ENCODE results near the gene SDSL.

Gene SDSL

DNA sequence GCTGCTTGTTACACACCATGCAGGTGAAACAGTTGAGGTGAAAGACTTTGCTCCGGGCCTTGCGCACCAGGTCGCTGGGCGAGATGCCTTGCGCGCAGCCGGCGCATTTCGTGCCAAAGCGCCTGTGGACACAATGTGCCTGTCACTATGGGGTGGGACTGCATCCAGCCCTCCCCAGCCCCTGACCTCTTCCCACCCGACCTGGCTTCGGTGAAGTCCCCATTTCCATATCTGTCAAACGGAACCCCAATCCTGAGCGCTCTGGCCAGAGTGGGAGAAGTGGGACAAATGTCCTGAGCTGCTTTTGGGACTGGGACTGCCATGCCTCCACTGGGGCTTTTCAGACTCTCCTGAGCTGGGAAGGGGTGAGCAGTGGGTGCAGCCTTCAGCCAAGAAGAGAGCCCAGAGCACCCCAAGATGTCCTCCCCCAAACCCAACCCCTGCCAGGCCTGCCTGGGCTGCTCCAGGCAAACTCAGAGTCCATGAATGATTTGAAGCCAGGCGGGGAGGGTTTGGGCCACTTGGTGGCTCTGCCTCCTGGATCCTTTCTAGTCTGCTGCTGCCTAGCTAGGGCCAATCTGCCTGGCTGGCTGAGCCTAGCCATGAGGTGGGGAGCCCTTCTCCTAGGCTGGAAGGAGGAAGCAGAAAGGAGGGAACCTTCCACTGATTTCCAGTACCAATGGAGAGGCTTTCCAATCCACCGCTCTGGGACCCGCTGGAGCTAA, 47.2 kb downstream of the SDSL start:
- no peak for DNase-seq (ENCODE audit: low read depth)

DNA sequence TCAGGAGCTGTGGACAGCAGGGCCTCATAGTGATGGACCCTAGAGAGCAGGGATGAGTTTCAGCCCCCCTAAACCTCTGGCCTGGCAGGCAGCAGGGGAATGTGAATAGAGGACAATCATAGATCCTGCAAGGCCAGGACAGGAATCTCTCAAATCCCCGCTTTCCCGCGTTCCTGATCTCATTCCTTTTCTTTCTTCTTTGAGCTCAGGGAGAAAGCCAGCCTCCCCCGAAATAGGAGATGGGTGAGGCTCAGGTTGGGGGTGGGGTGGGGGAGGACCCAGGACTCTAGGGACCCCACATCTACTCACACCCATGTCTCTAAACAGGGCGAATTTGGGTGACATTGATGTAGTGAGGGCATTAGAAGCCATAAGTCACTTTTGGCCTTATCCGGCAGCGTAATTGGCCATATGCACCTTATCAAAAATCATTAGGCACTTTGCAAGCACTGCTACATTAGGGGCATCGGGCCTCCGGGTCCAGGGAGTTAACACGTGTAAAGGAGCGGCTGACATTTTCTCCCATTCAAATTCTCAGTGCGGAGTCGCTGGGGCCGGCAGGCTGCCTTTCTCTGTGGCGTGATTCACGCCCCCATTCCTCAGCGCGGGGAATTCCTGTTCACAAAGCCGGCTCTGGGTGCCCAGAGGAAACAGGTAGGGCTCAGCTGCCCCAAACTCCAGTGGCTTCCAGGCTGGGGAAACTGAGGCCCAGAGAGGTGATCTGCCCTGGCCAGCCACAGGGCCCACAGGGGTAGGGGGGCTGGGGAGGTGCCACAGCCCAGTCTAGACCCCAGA, 48.0 kb downstream of the SDSL start:
- DNase-seq (ENCODE audit: low read depth): no peak

DNA sequence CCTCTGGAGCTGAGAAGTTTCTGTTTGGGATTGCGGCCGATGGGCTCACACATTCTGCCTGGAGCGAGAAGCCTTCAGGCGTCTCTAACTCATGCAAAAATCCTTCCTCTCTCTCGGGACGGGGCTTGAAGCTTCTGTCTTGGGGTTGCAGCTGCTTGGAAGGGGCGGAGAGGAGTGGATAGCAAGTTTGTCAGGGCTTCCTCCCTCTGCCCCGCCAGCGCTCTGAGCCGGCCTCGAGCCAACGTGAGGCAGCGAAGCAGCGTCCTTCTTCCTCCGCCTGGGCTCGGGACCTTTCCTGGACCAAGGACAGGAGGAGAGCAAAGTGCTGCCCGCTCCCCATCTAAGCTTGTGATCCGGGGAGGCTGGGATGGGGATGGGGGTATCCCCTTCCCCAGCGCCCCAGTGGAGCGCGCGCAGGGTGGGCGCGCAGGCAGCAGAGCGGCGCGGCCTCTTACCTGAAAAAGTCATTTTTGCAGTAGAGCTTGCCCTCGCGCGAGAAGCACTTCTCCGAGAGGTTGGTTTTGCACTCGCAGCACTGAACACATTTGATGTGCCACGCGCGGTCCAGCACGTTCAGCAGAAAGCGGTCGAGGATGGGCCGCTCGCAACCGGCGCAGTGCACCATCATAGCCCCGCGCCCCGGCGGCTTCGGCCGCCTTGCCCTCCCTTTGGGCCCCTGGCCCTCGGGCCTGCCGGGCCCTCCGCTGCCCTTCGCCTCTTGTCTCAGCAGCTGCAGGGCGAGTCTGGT, 48.9 kb downstream of the SDSL start:
- DNase-seq (ENCODE audit: low read depth): no peak

DNA sequence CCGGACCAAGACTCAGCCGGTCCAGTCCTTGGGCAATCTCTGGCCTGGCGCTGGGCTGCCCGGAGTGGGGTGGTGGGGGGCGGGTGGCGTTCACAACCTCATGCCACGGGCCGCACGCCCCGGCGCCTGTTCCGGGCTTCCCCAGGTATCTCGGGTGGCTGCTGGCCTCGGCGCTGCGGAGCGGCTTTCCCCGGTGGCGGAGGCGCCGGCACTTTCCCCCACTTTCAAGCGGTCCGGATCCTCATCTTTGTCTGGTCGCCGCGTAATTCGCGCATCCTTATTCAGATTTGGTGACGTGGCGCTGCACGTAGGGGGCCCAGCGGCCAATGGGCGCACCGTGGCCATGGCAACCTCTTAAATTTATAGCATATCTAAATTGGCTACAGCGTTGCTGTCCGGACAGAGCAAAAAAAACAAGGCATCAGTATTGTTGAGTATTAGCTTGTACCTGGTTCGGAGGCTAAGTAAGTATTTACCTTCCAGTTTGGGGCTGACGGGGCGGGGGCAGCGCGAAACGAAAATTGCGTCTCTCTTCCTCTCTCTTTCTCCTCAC, 49.5 kb downstream of the SDSL start, which contains the start of gene LHX5:
TSS of gene LHX5 (minus strand) at position 253 of the 553 bp plus-strand sequence. CDS start 373 bp downstream, outside the sequence.
- DNase-seq (ENCODE audit: low read depth): no peak

DNA sequence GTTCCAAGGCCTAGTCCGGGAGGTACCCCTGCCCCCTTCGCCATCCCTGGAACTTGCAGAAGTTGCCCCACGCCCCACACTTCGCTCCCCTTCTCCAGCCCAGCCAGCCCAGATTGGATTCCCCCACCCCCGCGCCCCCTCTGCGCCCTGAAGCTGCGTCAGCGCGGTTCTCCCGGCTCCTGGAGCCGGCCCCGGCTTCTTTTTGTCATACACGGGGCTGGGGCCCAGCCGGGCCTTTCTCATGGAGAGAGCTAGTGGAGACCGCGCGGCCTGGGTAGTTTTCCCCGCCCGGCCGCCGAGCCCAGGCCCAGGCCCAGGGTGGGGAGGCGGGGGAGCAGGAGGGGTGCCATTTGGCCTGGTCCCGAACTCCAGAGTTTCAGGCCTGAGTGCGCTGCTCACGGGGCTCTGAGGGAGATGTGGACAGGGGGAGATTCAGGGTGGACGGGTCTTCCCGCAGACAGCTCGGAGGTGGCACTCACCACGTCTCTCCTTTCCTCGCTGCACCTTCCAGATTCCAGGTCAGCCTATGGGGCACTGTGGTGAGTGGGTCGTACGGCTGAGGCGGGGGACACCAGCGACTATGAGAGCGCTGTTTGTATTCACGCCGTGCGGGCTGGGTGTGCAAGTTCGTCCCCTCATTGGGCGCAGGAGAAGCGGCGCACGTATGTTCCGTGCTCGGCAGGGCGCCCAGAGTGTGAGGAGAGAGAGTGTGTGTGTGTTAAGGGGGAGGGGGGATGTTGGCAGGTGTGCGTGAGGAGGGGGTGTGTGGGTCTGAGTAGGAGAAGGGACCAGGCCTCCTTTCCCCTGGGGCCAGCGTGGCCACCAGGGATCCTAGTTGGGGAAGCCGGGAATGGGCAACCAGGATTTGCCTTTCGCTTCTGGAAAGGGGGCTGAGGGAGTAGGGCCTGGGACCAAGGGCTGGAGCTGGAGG, 50.3 kb downstream of the SDSL start:
- DNase-seq (ENCODE audit: low read depth): no peak

DNA sequence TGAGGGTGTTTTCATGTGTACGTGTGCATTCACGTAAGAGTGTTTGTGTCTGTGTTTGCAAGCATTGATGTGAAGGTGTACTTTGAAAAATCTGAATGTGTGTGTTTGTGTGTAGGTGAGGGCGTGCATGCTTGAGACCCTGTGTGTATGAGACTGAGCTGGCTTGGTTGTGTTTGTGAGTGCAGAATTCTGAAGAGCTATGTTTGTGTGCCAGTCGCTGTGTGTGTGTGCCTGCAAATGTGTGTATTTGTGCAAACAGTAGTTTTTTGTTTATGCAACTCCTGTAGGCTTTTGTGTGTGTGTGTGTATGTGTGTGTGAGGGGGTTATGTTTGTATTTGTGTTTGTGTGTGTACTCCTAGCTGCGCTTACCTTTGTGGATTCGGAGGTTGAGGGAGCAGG, 51.2 kb downstream of the SDSL start:
- DNase-seq (ENCODE audit: low read depth): no peak

DNA sequence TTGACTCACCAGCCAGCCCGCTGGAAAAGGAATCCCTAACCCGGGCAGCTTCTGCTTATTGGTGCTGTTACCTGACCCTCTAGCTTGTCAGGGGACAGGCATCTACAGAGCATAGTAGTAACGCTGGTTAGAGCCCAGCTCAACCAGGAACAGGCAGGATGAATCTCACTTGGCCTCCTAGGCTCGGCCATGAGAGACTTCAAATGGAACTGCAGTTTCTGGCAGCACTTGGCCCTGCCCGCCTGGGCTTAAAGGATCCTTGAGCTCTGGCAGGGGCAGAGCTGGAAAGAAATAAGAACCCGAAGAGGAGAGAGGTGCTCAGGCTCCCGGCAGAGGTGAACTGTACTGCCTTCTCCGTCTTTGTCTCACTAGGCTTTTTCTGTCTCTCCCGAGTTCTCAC, 51.8 kb downstream of the SDSL start:
- DNase-seq (ENCODE audit: low read depth): no peak

DNA sequence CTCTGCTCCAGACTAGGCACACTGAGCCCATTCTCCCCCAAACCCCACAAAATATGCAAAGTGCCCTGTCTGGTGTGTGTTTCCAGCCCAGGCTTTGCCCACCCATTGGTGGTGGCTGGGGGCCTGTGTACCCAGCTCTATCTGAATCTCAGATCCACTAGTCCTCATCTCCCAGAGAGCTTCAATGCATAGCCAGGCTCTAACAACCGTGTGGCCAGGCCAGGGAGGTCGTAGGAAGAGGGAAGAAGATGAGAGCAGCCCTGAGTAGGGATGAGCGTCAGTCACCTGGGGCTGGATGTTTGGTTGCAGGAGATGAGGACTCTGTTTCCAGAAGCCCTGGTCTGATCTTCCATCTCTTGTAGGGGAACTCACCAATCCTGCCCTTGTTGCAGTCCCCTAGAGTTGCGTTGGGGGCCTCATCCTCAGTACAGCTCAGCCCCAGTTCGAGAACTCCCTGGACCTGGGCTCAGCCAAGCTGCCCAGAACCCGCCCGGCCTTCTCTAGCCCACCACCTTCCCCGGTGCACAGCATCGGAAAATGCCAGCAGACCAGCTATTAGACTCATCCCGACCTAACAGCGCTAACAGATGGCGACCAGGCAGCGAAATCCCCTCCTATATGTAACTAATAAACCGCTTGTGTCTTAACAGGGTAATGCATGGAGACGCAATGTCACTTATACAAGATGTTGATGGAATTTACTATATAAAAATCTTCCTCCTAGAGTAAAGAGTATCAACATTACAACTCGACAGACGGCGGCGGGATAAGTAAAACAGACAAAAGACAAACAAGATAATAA, 52.7 kb downstream of the SDSL start:
- no peak for DNase-seq (ENCODE audit: low read depth)

DNA sequence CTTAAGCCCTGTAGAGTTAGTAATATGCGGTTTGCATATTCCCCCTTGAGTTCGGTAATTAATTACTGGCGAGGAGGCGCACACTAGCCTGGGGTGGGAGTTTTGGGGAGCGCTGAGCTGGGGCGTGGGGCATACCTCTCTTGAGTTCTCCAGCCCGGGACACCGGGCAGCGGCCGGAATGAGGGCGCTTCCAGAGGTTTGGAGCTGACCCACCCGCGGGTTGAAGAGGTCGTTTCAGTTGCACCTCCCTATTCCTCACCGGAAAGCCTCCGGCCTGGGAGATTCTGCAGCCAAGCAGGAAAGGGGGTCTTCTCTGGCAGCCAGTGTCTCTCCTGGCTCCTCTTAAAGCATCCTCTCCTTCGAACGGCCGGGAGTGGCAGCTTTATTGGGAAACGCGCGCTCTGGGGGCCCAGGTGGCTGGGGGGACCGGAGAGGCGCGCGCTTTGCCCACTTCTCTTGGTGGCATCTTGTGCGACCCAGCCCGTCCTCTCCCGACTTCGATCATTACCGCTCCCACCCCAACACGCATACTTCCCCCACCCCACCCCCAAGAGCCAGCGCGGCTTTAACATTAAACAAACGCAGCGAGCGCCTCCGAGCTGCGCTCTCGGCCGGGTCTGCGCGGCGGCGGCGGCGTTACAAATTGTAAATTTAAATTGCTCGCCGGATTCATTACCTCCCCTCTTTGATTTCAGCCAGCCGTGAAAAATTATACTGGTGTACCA, 53.4 kb downstream of the SDSL start:
- DNase-seq (ENCODE audit: low read depth): no peak

DNA sequence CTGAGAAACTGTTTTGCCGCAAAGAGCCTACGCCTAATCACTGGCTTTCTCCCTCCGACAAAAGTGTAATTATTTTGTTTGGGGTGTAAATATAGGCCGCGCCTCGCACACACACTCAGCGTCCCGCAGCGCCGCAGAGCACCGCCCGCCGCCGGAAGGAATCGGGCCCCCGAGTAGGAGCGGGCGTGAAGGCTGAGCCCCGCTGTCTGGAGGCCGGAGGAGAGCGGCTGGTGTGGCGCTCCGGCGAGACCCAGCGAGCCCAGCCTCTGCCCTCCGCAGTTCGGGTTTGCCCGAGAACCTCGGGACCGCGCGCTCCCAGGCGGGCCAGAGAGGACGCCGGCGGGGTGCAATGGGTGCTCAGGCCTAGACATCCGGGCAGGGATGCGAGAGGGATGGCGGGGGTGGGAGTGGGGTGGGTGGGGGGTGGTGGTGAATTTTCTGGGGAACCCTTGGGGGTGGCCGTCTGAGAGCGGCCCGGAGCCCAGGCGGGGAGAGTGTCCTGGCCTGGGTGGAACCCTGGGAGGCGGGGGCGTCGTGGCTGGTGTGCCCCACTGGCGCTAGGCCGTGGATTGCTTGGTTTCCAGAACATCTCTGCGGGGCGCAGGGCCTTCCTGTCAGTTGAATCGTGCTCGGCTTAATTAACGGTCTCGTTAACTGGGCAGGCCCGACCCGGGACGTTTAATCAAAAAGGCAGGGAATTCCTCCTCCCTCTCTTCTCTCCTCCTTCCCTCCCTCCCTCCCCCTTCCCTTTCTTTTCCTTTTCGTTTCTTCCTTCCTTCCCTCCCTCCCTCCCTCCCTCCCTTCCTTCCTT, 54.2 kb downstream of the SDSL start:
- no peak for DNase-seq (ENCODE audit: low read depth)

DNA sequence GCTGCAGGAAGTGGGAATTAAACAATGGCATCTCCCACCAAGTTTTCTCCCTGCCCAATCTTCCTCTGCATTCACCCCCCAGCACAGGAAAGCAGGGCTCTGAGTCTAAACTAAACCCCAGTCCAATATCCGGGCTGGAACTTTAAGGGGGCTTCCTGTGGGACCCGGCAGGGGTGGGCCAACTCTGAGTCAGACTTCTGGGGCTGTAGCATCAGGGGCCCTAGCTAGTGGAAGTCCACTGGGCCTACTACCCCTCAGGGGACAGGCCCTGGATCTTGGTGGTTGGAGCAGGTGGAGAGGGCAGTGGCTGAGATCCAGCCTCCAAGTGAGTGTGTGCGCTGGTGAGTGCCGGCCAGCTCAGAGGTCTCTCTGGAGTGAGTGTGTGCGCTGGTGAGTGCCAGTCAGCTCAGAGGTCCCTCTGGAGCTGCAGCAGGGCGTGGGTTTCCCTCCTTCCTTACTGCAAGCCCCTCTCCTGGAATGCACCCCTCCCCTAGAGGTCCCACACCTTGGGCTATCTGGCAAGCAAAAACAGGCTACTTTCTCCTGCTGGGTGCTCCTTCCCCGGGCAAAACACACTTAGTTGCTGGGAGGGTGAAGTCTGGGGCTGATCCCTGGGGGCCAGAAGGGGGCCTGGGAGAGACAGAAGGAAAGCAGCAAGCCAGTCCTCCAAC, 55.1 kb downstream of the SDSL start:
- DNase-seq (ENCODE audit: low read depth): no peak

DNA sequence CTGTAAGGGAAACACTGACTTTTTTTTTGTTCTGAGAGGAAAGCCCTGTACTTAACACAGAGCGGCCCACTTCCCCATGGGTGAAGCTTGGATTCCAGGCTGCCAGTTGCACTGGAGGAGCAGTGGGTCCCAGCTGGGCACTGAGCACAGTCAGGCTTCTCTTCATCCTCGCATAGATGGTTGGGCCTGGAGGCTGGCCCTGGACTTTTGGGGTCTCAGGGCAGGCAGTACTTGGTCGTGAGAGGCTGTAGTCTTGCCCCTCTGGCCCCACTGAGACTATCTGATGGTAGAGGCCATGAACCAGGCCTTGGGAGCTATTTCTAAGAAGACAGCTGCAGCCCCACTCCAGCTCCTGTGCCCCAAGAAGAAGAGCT, 55.6 kb downstream of the SDSL start:
- DNase-seq (ENCODE audit: low read depth): no peak

DNA sequence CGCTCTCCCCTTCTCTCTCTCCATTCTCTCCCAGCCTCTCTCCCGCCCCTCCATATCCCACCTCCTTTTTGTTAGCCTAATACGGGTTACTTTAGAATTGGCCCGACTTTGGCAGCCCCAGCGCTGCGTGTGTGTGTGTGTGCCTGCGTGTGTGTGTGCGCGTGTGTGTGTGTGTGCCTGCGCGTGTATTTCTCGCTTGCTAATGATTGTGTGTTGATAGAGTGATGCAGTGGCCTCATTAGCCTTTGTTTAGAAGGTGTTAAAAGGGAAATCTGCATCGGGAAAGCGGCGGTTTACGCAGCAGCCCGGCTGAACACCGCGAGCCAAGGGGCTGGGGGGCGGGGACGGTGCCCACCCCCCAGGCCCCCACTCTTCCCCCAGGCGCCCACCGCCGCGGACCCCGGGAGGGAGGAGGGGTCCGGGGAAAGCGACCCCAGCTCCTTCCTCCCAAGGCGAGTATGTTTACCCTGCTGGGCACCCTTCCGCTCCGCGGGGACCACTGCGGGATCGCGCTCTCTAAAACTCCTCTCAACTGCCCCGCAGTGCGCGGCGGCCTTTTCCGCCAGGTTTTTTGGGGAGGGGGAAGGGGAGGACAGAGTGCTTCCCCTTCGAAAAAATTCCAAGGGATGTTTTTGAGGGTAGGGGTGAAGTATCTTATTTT, 56.3 kb downstream of the SDSL start:
- no peak for DNase-seq (ENCODE audit: low read depth)

DNA sequence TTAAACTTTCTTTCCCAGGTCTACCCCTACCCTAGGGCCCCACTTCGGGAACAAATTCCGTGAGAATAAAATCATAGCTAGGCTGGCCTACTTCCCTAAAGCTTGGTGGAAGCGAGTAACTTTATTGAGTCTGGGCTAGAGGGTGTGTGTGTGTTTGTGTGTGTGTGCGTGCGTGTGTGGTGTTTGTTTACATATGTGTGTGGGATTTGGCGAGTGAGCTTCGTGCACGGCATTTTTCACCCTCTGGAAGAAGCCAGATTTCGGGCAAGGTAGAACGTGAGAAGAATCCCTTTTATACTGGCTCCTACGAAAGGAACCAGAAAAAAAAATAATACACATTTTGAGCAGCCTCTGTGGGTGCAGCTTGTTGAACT, 57.0 kb downstream of the SDSL start:
- DNase-seq (ENCODE audit: low read depth): no peak

DNA sequence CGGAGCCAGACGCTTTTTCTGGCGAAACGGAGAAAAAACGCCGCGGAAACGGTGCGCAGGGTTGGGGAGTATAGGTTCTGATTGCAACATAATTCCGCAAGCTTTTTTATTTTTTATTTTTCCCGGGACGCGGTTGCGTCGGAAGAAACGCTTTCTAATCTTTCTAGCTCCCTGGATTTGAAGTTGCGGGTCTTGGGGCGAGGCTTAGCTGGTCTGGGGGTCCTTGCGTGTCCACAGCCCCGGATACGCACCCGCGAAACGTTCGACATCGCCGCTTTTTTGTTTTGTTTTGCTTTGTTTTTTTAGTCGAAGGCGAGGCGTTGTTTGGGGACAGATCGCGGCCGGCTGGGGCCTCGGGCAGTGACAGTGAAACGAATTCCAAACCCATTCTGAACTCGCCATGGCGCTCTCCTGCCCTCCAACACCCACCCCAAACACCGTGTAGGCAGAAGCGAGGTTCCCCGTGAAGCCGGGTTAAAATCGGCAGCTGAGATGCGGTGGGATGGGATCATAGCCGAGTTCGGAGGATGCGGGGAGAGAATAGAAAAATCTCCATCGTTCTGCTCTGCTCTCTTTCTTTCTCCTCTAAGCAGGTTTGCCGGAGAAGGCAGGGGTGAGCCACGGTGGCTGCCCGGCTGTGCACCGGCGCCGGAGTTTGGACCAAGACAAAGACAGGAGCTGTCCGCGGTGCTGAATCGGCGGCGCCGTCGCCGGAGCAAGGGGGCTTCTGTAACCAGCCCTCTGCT, 57.6 kb downstream of the SDSL start:
- peak; percentile 21 for DNase-seq (ENCODE audit: low read depth)

DNA sequence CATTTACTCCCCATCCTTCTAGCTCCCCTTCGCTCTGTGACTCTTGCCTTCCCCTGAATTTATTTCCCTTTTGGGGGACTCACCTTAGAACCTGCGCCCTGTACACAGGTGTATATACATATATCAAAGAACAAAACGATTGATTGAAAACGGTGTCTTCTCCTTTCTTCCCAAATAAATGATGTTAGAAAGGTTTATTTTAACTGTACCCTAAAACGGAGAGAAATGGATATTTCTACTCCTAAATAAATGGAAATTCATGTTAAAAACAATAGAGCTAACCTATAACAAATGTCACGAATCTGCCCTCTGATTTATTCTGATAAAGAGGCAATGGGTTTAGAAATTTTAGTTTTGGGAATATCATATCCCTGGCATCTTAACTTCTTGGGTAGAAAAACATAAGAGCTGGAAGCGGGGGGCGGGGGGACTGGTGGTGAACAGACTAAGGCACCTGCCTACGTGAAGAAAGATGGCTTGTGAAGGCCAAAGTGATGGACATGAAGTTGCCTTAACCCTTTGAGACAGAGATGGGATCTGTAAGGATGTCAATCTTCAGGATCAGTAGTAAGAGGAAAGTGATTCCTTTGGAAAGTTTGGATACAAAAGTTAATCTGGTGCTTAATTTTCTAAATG, 58.3 kb downstream of the SDSL start:
- no peak for DNase-seq (ENCODE audit: low read depth)

DNA sequence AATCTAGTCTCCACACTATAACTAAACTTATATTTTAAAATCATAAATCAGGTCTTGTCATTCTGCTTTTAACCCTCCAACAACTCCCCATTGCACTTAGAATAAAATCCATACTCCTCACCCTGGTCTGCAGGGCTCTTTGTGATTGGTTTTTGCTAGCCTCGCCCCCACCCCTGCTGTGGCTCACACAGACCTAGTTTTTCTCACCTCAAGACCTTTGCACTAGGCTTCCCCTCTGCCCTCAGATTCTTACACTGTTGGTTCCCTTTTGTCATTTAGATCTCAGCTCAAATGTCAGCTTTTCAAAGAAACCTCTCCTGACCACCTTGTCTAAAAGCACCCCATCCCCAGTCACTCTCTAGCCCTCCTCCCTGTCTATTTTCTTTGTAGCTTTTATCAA, 60.2 kb downstream of the SDSL start:
- no peak for DNase-seq (ENCODE audit: low read depth)
